ENCODE data around the gene CD320.

CD320 gene

DNA sequence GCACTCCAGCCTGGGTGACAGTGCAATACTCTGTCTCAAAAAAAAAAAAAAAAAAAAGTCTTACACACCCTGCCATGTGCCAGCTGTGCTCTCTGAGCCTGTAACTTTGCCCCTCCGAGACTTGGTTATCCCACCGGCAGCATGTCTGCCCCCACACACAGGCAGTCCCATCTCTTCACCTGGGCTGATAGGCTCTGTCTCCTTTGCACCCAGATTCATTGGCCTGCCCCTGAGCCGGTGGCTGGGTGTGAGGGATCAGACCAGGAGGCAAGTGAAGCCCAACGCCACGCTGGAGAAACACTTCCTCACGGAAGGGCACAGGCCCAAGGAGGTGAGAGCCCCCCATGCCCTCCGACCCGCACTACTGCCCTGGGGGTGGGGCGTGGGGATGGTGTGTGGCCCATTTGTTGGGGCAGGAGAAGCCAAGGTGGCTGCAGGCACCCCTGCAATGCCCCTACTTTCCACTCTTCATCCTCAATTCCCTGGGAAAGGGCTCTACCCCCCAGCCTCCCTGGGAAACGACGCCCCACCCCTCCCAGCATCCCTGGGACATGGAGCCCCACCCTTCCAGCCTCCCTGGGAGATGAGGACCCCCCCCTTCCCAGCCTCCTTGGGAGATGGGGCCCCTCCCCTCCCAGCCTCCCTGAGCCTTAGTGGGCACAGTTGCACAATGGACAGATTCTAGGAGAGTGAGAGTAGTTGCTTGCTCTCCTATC lies 53.7 kb downstream of the CD320 start:
- TF ChIP-seq, protein P1, sequence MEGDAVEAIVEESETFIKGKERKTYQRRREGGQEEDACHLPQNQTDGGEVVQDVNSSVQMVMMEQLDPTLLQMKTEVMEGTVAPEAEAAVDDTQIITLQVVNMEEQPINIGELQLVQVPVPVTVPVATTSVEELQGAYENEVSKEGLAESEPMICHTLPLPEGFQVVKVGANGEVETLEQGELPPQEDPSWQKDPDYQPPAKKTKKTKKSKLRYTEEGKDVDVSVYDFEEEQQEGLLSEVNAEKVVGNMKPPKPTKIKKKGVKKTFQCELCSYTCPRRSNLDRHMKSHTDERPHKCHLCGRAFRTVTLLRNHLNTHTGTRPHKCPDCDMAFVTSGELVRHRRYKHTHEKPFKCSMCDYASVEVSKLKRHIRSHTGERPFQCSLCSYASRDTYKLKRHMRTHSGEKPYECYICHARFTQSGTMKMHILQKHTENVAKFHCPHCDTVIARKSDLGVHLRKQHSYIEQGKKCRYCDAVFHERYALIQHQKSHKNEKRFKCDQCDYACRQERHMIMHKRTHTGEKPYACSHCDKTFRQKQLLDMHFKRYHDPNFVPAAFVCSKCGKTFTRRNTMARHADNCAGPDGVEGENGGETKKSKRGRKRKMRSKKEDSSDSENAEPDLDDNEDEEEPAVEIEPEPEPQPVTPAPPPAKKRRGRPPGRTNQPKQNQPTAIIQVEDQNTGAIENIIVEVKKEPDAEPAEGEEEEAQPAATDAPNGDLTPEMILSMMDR (conservative IDR thresholded peaks at IDR 0.05; ENCODE audit: low read length), result no peak
- no peak overlapping the region for H3K4me3 ChIP-seq (ENCODE audit: low read length)
- DNase-seq (ENCODE audit: low read depth), result no peak

DNA sequence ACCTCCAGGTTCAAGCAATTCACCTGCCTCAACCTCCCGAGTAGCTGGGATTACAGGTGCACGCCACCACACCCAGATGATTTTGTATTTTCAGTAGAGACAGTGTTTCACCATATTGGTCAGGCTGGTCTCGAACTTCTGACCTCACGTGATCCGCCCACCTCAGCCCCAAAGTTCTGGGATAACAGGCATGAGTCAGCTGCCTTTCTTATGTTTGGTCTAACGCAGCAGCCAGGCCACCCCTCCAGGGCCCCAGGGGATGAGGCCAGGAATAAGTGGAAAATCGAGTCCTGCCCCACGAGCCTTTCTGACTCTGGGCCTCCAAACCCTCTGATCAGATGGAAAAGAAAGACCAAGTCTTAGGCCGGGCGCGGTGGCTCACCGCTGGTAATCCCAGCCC lies 54.5 kb downstream of the CD320 start:
- DNase-seq (ENCODE audit: low read depth), result no peak
- TF ChIP-seq, protein P1 (conservative IDR thresholded peaks at IDR 0.05; ENCODE audit: low read length), result no peak
- H3K4me3 ChIP-seq (ENCODE audit: low read length), result no peak overlapping the region

DNA sequence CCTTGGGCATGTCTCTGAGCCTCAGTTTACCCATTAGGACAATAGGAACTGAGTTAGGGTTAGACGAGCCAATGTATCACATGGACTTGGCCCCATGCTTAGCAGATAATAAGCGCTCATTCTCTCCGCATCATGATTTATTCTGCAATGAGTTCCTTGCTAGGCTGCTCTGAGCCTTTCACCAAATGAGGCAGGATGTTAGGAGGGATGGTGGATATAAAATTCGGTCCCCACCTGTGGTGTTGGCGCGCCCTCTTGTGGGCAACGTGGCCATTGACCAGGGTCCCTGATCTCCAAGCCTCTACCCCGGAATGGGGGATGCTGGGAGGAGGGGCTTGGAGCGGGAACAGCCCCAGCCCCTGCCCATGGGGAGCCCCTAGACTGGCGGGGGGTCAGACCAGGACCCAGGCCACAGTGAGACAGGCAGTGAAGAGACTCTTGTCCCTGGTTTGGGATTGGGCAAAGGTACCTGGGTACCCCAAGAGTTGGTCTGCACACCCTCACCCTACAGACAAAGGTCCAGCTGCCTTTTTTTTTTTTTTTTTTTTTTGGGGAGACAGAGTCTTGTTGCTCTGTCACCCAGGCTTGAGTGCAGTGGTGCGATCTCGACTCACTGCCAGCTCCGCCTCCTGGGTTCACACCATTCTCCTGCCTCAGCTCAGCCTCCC lies 55.1 kb downstream of the CD320 start:
- TF ChIP-seq, protein P1 (conservative IDR thresholded peaks at IDR 0.05; ENCODE audit: low read length), result peak; percentile 91

More for the DNA sequence above, 55.1 kb downstream of the CD320 start:
- H3K4me3 ChIP-seq (ENCODE audit: low read length), result no peak overlapping the region
- DNase-seq (ENCODE audit: low read depth), result peak; percentile 64

All from AG10803 (cell line).